Coronary artery (tissue), 2 donors: ENCODE measurements around the gene IL1R2.
A peak's percentile ranks its signal among the peaks of the same experiment; 100 is the strongest.

Experiments
- DNase-seq: peaks from one replicate; pipeline ENCODE4 v3.0.0-alpha.2; 2017; ENCODE audit warnings: low spot score
- H3K27ac ChIP-seq, 2 donors: fragments of 200-600 bp; sonication (generic); one replicate each; pipeline ENCODE4 v1.5.1; 2016 to 2019
- H3K4me3 ChIP-seq: fragments of 200-600 bp; sonication (generic); 2 replicates; pipeline ENCODE4 v1.5.1; 2016; ENCODE audit warnings: mild to moderate bottlenecking, moderate library complexity
- CTCF ChIP-seq: fragments of 200-600 bp; sonication (generic); IDR thresholded peaks from one replicate; pipeline ENCODE4 v1.5.1; 2019; ENCODE audit warnings: antibody characterized with exemption

Gene IL1R2

GRCh38 chr2:101972621-101973434 lies 18.9 kb upstream of the IL1R2 start:
- TF ChIP-seq CTCF: no peak
- Histone ChIP-seq H3K4me3 (no peak overlapping the region), H3K27ac (peak overlapping the region in 1 of 2 donors; percentile 42)
- DNase-seq: no peak

- no peak for DNase-seq
- no peak overlapping the region for H3K27ac ChIP-seq
- H3K4me3 ChIP-seq: no peak overlapping the region
- TF ChIP-seq CTCF: no peak
Measured at GRCh38 chr2:101974663-101975062, 17.1 kb upstream of the IL1R2 start.

- H3K4me3 ChIP-seq: no peak overlapping the region
- H3K27ac ChIP-seq: no peak overlapping the region
- no peak for DNase-seq
- TF ChIP-seq CTCF: no peak
Measured at GRCh38 chr2:101975171-101975870, 16.4 kb upstream of the IL1R2 start.

- no peak for DNase-seq
- Histone ChIP-seq H3K4me3 (no peak overlapping the region), H3K27ac (no peak overlapping the region)
- TF ChIP-seq CTCF: no peak
Measured at GRCh38 chr2:101976891-101977290, 14.9 kb upstream of the IL1R2 start.

GRCh38 chr2:101980368-101980767 lies 11.4 kb upstream of the IL1R2 start:
- H3K27ac ChIP-seq: no peak overlapping the region
- H3K4me3 ChIP-seq: no peak overlapping the region
- no peak for TF ChIP-seq CTCF
- DNase-seq: no peak

GRCh38 chr2:101981066-101981465 lies 10.7 kb upstream of the IL1R2 start:
- DNase-seq: no peak
- Histone ChIP-seq H3K27ac (no peak overlapping the region), H3K4me3 (no peak overlapping the region)
- TF ChIP-seq CTCF: no peak

- no peak overlapping the region for H3K27ac ChIP-seq
- TF ChIP-seq CTCF: no peak
- no peak for DNase-seq
- no peak overlapping the region for H3K4me3 ChIP-seq
Measured at GRCh38 chr2:101981504-101981903, 10.3 kb upstream of the IL1R2 start.
